WTC11 (cell line): ENCODE data around the gene DTX1. TPM values are rescaled to one million over a fixed set of nuclear protein-coding genes. Genes with fewer than 3 reads are reported as not detected.

Experiments used
- ATAC-seq: fragments of 200-7000 bp; cut with Tn5 transposase; 2 replicates; pipeline ENCODE4 v1.10.0; 2021; ENCODE audit warnings: mild to moderate bottlenecking, moderate library complexity
- CTCF ChIA-PET: fragments of 300-600 bp; sonication (Branson Sonifier 250); formaldehyde crosslinking; loops from one replicate; lab custom pipeline; 2021; ENCODE audit warnings: antibody characterized with exemption; lab: Charles Lee
- POLR2A ChIA-PET: fragments of 350-600 bp; sonication (Branson Sonifier 250); formaldehyde crosslinking; loops from one replicate; lab custom pipeline; 2021; ENCODE audit warnings: antibody characterized with exemption; lab: Charles Lee
- DNase-seq: peaks from one replicate; pipeline ENCODE4 v3.0.0; 2021; ENCODE audit warnings: low spot score
- H3K27ac Mint-ChIP-seq: 2 replicates; pipeline ENCODE4 v1.8.0; 2021; ENCODE audit warnings: mixed read lengths
- H3K27me3 Mint-ChIP-seq: 2 replicates; pipeline ENCODE4 v1.8.0; 2021; ENCODE audit warnings: low read depth, mild to moderate bottlenecking, moderate library complexity, mixed read lengths
- H3K36me3 Mint-ChIP-seq: 2 replicates; pipeline ENCODE4 v1.8.0; 2021; ENCODE audit warnings: mixed read lengths
- H3K4me1 Mint-ChIP-seq: 2 replicates; pipeline ENCODE4 v1.8.0; 2022; ENCODE audit warnings: mixed read lengths
- H3K4me3 Mint-ChIP-seq: 2 replicates; pipeline ENCODE4 v1.8.0; 2021; ENCODE audit warnings: mild to moderate bottlenecking, moderate library complexity, mixed read lengths
- H3K9me3 Mint-ChIP-seq: 2 replicates; pipeline ENCODE4 v1.8.0; 2021; ENCODE audit warnings: mixed read lengths
- ATF1 ChIP-seq: sonication (generic); formaldehyde crosslinking; IDR thresholded peaks from 2 replicates; pipeline ENCODE4 v1.8.1; 2023; ENCODE audit warnings: mild to moderate bottlenecking, moderate library complexity, missing genetic modification reagents
- EMX1 ChIP-seq: fragments of 250-450 bp; sonication (Bioruptor Pico); IDR thresholded peaks from 2 replicates; pipeline ENCODE4 v1.8.0; 2021; ENCODE audit warnings: mild to moderate bottlenecking
- ETV6 ChIP-seq: sonication (generic); formaldehyde crosslinking; IDR thresholded peaks from 2 replicates; pipeline ENCODE4 v1.8.1; 2022; ENCODE audit warnings: mild to moderate bottlenecking, missing genetic modification reagents
- GRHL2 ChIP-seq: fragments of 250-450 bp; sonication (Bioruptor Pico); IDR thresholded peaks from 2 replicates; pipeline ENCODE4 v1.8.0; 2022; ENCODE audit warnings: mild to moderate bottlenecking, moderate library complexity; ENCODE audit not compliant: insufficient replicate concordance, severe bottlenecking
- OVOL2 ChIP-seq: fragments of 250-450 bp; sonication (Bioruptor Pico); IDR thresholded peaks from 2 replicates; pipeline ENCODE4 v1.9.0; 2021; ENCODE audit warnings: mild to moderate bottlenecking, borderline replicate concordance
- PRRX2 ChIP-seq: fragments of 250-450 bp; sonication (Bioruptor Pico); IDR thresholded peaks from 2 replicates; pipeline ENCODE4 v1.8.0; 2021; ENCODE audit warnings: mild to moderate bottlenecking
- SOX15 ChIP-seq: fragments of 250-450 bp; sonication (Bioruptor Pico); IDR thresholded peaks from 2 replicates; pipeline ENCODE4 v1.9.0; 2021; ENCODE audit warnings: mild to moderate bottlenecking
- SP1 ChIP-seq: sonication (generic); formaldehyde crosslinking; conservative IDR thresholded peaks from 2 replicates; pipeline ENCODE4 v1.8.1; 2022; ENCODE audit warnings: missing genetic modification reagents
- TEAD4 ChIP-seq: sonication (generic); formaldehyde crosslinking; IDR thresholded peaks from 2 replicates; pipeline ENCODE4 v1.8.0; 2022; ENCODE audit warnings: mild to moderate bottlenecking, missing genetic modification reagents
- ZBTB21 ChIP-seq: sonication (generic); formaldehyde crosslinking; IDR thresholded peaks from 2 replicates; pipeline ENCODE4 v1.8.1; 2023; ENCODE audit warnings: mild to moderate bottlenecking, missing genetic modification reagents, borderline replicate concordance
- ZNF121 ChIP-seq: sonication (generic); formaldehyde crosslinking; IDR thresholded peaks from 2 replicates; pipeline ENCODE4 v1.8.0; 2023; ENCODE audit warnings: missing genetic modification reagents
- ZNF317 ChIP-seq: sonication (generic); formaldehyde crosslinking; IDR thresholded peaks from 2 replicates; pipeline ENCODE4 v1.8.1; 2023; ENCODE audit warnings: low read depth, mild to moderate bottlenecking, moderate library complexity, missing genetic modification reagents, borderline replicate concordance
- total RNA-seq: library from RNA; stranded (reverse); gene quantifications from 3 replicates; pipeline ENCODE4 v1.2.3, GENCODE V29; 2021
- TF ChIP-seq, protein P1 (sequence below): sonication (generic); formaldehyde crosslinking; IDR thresholded peaks from 2 replicates; pipeline ENCODE4 v1.8.0; 2022; ENCODE audit warnings: mild to moderate bottlenecking, missing genetic modification reagents
- TF ChIP-seq, protein P2 (sequence below): fragments of 250-450 bp; sonication (Bioruptor Pico); conservative IDR thresholded peaks from 2 replicates; pipeline ENCODE4 v1.9.0; 2021; ENCODE audit warnings: mild to moderate bottlenecking
- TF ChIP-seq, protein P3 (sequence below): sonication (generic); formaldehyde crosslinking; IDR thresholded peaks from 2 replicates; pipeline ENCODE4 v1.8.0; 2022; ENCODE audit warnings: missing genetic modification reagents
- TF ChIP-seq, protein P4 (sequence below): sonication (generic); formaldehyde crosslinking; IDR thresholded peaks from 2 replicates; pipeline ENCODE4 v1.8.1; 2023; ENCODE audit warnings: mild to moderate bottlenecking, missing genetic modification reagents, borderline replicate concordance
- TF ChIP-seq, protein P5 (sequence below): sonication (generic); formaldehyde crosslinking; IDR thresholded peaks from 2 replicates; pipeline ENCODE4 v1.8.1; 2022; ENCODE audit warnings: low read depth, mild to moderate bottlenecking, moderate library complexity, missing genetic modification reagents, borderline replicate concordance
- TF ChIP-seq, protein P6 (sequence below): sonication (generic); formaldehyde crosslinking; conservative IDR thresholded peaks from 2 replicates; pipeline ENCODE4 v1.8.1; 2023; ENCODE audit warnings: mild to moderate bottlenecking, low read depth, missing genetic modification reagents, moderate library complexity
- TF ChIP-seq, protein P7 (sequence below): sonication (generic); formaldehyde crosslinking; IDR thresholded peaks from 2 replicates; pipeline ENCODE4 v1.8.1; 2022; ENCODE audit warnings: mild to moderate bottlenecking, missing genetic modification reagents, moderate library complexity, borderline replicate concordance

DTX1 gene
- total RNA-seq, 1 experiment from 2014 or later: 6.2 TPM

DNA sequence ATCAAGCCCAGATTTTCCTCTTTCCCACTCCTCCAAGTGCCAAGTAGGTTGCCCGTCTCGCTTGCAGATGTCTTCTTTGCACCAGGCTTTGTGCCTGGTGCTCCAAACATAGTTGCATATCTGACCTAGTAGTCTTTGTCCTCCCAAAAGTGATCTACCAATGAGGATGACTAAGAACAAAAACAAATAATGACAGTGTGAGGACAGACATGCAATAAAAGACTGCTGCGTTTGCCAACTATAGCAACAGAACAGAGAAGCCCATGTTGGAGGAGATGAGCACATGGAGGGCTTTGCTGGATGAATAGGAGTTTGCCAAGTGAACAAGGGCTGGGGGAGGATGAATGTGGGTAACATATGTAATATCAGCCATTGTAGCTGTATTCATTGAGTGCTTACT lies 15.6 kb downstream of the DTX1 start:
- Mint-ChIP-seq H3K27me3 (peaks cover 29% of the 10 kb centered on the region), H3K9me3 (no peaks in the 10 kb centered on the region), H3K36me3 (no peaks in the 10 kb centered on the region), H3K4me1 (peaks cover 16% of the 10 kb centered on the region), H3K27ac (no peak overlapping the region), H3K4me3 (no peak overlapping the region)
- TF ChIP-seq SOX15 (no peak), GRHL2 (CRISPR knock-in tag) (no peak), ZBTB21 (no peak), ATF1 (no peak), OVOL2 (no peak), SP1 (CRISPR knock-in tag) (no peak), EMX1 (CRISPR knock-in tag) (no peak)
- TF ChIP-seq, protein P1, sequence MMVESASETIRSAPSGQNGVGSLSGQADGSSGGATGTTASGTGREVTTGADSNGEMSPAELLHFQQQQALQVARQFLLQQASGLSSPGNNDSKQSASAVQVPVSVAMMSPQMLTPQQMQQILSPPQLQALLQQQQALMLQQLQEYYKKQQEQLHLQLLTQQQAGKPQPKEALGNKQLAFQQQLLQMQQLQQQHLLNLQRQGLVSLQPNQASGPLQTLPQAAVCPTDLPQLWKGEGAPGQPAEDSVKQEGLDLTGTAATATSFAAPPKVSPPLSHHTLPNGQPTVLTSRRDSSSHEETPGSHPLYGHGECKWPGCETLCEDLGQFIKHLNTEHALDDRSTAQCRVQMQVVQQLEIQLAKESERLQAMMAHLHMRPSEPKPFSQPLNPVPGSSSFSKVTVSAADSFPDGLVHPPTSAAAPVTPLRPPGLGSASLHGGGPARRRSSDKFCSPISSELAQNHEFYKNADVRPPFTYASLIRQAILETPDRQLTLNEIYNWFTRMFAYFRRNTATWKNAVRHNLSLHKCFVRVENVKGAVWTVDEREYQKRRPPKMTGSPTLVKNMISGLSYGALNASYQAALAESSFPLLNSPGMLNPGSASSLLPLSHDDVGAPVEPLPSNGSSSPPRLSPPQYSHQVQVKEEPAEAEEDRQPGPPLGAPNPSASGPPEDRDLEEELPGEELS (CRISPR knock-in tag): no peak
- TF ChIP-seq, protein P2, sequence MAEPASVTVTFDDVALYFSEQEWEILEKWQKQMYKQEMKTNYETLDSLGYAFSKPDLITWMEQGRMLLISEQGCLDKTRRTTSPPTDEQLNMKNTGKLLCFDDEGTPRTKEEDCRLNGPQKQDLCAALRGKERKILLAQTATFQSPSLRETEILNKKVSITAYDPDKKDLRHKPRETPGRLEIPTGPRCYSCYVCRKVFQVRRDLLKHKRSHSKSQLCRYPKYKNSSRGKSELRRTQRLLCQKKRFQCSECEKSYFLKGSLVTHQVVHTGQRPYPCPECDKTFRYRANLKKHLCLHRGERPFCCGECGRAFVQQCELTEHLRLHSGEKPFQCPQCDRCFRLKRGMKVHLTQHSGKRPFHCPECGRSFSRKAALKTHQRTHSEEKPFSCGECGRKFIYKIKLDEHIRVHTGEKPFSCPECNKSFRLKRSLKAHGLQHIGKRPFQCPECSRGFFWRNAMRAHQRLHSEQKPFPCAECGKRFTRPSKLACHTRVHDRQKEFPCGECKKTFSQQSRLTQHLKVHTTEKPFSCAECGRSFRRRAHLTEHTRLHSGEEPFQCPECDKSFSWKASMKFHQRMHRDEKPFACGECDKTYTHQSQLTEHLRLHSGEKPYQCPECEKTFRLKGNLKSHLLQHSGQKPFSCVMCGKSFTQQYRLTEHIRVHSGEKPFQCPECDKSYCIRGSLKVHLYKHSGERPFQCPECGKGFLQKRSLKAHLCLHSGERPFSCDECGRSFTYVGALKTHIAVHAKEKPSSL (CRISPR knock-in tag): no peak
- TF ChIP-seq, protein P3, sequence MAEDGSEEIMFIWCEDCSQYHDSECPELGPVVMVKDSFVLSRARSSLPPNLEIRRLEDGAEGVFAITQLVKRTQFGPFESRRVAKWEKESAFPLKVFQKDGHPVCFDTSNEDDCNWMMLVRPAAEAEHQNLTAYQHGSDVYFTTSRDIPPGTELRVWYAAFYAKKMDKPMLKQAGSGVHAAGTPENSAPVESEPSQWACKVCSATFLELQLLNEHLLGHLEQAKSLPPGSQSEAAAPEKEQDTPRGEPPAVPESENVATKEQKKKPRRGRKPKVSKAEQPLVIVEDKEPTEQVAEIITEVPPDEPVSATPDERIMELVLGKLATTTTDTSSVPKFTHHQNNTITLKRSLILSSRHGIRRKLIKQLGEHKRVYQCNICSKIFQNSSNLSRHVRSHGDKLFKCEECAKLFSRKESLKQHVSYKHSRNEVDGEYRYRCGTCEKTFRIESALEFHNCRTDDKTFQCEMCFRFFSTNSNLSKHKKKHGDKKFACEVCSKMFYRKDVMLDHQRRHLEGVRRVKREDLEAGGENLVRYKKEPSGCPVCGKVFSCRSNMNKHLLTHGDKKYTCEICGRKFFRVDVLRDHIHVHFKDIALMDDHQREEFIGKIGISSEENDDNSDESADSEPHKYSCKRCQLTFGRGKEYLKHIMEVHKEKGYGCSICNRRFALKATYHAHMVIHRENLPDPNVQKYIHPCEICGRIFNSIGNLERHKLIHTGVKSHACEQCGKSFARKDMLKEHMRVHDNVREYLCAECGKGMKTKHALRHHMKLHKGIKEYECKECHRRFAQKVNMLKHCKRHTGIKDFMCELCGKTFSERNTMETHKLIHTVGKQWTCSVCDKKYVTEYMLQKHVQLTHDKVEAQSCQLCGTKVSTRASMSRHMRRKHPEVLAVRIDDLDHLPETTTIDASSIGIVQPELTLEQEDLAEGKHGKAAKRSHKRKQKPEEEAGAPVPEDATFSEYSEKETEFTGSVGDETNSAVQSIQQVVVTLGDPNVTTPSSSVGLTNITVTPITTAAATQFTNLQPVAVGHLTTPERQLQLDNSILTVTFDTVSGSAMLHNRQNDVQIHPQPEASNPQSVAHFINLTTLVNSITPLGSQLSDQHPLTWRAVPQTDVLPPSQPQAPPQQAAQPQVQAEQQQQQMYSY (CRISPR knock-in tag): no peak
- TF ChIP-seq, protein P4, sequence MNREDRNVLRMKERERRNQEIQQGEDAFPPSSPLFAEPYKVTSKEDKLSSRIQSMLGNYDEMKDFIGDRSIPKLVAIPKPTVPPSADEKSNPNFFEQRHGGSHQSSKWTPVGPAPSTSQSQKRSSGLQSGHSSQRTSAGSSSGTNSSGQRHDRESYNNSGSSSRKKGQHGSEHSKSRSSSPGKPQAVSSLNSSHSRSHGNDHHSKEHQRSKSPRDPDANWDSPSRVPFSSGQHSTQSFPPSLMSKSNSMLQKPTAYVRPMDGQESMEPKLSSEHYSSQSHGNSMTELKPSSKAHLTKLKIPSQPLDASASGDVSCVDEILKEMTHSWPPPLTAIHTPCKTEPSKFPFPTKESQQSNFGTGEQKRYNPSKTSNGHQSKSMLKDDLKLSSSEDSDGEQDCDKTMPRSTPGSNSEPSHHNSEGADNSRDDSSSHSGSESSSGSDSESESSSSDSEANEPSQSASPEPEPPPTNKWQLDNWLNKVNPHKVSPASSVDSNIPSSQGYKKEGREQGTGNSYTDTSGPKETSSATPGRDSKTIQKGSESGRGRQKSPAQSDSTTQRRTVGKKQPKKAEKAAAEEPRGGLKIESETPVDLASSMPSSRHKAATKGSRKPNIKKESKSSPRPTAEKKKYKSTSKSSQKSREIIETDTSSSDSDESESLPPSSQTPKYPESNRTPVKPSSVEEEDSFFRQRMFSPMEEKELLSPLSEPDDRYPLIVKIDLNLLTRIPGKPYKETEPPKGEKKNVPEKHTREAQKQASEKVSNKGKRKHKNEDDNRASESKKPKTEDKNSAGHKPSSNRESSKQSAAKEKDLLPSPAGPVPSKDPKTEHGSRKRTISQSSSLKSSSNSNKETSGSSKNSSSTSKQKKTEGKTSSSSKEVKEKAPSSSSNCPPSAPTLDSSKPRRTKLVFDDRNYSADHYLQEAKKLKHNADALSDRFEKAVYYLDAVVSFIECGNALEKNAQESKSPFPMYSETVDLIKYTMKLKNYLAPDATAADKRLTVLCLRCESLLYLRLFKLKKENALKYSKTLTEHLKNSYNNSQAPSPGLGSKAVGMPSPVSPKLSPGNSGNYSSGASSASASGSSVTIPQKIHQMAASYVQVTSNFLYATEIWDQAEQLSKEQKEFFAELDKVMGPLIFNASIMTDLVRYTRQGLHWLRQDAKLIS (CRISPR knock-in tag): no peak
- TF ChIP-seq, protein P5, sequence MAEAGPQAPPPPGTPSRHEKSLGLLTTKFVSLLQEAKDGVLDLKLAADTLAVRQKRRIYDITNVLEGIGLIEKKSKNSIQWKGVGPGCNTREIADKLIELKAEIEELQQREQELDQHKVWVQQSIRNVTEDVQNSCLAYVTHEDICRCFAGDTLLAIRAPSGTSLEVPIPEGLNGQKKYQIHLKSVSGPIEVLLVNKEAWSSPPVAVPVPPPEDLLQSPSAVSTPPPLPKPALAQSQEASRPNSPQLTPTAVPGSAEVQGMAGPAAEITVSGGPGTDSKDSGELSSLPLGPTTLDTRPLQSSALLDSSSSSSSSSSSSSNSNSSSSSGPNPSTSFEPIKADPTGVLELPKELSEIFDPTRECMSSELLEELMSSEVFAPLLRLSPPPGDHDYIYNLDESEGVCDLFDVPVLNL: no peak
- ChIA-PET POLR2A (interaction anchor here (0.5 kb wide), 1 partner anchor 24 kb away, joined by 3 read pairs; no protein-coding TSS in a partner anchor), CTCF (interaction anchor here (1.0 kb wide), 1 partner anchor 21 kb away, joined by 3 read pairs; no protein-coding TSS in a partner anchor)
- DNase-seq: no peak
- no peak for ATAC-seq

DNA sequence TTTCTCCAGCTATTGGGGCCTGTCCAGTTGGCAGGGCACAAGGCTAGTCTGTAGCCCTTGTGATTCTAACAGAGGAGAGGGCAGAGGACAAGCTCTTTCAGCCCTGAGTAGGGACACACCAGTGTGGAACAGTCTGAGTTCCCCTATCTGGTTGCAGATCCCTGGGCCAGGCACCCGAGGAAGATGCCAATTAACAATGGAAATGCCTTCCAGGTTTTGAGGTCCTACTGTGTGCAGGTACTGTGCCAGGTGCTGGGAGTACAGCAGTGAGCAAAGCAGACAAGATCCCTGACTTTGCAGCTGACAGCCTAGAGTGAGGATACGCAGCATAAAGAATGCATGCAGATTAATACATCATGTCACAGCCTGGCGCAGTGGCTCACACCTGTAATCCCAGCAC lies 17.1 kb downstream of the DTX1 start:
- Mint-ChIP-seq H3K4me1 (peaks cover 8% of the 10 kb centered on the region), H3K27ac (no peak overlapping the region), H3K9me3 (no peaks in the 10 kb centered on the region), H3K27me3 (peaks cover 41% of the 10 kb centered on the region), H3K36me3 (no peaks in the 10 kb centered on the region), H3K4me3 (no peak overlapping the region)
- POLR2A ChIA-PET: no interaction called here
- DNase-seq: no peak
- no peak for ATAC-seq
- CTCF ChIA-PET: interaction anchor here (2.1 kb wide), 1 partner anchor 24 kb away, joined by 6 read pairs; no protein-coding TSS in a partner anchor
- TF ChIP-seq ETV6 (CRISPR knock-in tag) (no peak), ZNF317 (CRISPR knock-in tag) (no peak), PRRX2 (CRISPR knock-in tag) (no peak), EMX1 (CRISPR knock-in tag) (no peak), ZNF121 (CRISPR knock-in tag) (no peak), TEAD4 (CRISPR knock-in tag) (no peak)
- TF ChIP-seq, protein P6, sequence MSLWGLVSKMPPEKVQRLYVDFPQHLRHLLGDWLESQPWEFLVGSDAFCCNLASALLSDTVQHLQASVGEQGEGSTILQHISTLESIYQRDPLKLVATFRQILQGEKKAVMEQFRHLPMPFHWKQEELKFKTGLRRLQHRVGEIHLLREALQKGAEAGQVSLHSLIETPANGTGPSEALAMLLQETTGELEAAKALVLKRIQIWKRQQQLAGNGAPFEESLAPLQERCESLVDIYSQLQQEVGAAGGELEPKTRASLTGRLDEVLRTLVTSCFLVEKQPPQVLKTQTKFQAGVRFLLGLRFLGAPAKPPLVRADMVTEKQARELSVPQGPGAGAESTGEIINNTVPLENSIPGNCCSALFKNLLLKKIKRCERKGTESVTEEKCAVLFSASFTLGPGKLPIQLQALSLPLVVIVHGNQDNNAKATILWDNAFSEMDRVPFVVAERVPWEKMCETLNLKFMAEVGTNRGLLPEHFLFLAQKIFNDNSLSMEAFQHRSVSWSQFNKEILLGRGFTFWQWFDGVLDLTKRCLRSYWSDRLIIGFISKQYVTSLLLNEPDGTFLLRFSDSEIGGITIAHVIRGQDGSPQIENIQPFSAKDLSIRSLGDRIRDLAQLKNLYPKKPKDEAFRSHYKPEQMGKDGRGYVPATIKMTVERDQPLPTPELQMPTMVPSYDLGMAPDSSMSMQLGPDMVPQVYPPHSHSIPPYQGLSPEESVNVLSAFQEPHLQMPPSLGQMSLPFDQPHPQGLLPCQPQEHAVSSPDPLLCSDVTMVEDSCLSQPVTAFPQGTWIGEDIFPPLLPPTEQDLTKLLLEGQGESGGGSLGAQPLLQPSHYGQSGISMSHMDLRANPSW: no peak
- TF ChIP-seq, protein P7, sequence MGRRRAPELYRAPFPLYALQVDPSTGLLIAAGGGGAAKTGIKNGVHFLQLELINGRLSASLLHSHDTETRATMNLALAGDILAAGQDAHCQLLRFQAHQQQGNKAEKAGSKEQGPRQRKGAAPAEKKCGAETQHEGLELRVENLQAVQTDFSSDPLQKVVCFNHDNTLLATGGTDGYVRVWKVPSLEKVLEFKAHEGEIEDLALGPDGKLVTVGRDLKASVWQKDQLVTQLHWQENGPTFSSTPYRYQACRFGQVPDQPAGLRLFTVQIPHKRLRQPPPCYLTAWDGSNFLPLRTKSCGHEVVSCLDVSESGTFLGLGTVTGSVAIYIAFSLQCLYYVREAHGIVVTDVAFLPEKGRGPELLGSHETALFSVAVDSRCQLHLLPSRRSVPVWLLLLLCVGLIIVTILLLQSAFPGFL: no peak
